OCI-LY3 (cell line): ENCODE data around the gene BCKDHA.

Experiments
- EZH2phosphoT487 ChIP-seq: fragments of 200-600 bp; shearing (Covaris generic); IDR thresholded peaks from 2 replicates; pipeline ENCODE4 v1.6.1; 2018; ENCODE audit warnings: antibody characterized with exemption, mixed run types, low read depth
- TF ChIP-seq, protein P1 (sequence below): fragments of 200-600, 300-600 bp; sonication (generic); IDR thresholded peaks from 2 replicates; pipeline ENCODE4 v1.5.1; 2014; ENCODE audit warnings: antibody characterized with exemption, low read length, low read depth

DNA sequence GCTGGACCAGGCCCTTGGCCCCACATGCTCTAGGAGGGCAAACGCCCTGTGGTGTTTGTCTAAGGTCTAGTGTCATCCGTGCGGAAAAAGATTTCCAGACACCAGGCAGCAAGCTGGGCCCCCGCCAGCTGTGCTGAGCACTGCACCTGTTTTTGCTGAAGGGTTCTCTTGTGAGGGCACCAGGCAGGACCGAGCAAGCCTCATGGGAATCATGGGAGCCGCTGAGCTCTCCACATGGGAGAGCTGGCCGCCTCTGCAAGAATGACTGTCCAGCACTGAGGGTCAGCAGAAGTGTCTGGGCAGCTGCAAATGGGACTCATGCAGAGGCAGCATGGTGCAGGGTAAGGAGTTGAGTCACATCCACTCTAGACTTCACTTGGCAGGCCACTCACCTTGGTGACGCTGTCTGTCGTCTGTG, 17.5 kb downstream of the BCKDHA start:
- TF ChIP-seq EZH2phosphoT487: no peak
- TF ChIP-seq, protein P1, sequence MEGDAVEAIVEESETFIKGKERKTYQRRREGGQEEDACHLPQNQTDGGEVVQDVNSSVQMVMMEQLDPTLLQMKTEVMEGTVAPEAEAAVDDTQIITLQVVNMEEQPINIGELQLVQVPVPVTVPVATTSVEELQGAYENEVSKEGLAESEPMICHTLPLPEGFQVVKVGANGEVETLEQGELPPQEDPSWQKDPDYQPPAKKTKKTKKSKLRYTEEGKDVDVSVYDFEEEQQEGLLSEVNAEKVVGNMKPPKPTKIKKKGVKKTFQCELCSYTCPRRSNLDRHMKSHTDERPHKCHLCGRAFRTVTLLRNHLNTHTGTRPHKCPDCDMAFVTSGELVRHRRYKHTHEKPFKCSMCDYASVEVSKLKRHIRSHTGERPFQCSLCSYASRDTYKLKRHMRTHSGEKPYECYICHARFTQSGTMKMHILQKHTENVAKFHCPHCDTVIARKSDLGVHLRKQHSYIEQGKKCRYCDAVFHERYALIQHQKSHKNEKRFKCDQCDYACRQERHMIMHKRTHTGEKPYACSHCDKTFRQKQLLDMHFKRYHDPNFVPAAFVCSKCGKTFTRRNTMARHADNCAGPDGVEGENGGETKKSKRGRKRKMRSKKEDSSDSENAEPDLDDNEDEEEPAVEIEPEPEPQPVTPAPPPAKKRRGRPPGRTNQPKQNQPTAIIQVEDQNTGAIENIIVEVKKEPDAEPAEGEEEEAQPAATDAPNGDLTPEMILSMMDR: no peak
